SW480 (cell line): Measurements from ENCODE around the gene HOXB8.

Experiments used
- DNase-seq: peaks from one replicate; pipeline ENCODE4 v3.0.0-alpha.2; 2016; ENCODE audit warnings: low spot score

The HOXB8 gene

DNA sequence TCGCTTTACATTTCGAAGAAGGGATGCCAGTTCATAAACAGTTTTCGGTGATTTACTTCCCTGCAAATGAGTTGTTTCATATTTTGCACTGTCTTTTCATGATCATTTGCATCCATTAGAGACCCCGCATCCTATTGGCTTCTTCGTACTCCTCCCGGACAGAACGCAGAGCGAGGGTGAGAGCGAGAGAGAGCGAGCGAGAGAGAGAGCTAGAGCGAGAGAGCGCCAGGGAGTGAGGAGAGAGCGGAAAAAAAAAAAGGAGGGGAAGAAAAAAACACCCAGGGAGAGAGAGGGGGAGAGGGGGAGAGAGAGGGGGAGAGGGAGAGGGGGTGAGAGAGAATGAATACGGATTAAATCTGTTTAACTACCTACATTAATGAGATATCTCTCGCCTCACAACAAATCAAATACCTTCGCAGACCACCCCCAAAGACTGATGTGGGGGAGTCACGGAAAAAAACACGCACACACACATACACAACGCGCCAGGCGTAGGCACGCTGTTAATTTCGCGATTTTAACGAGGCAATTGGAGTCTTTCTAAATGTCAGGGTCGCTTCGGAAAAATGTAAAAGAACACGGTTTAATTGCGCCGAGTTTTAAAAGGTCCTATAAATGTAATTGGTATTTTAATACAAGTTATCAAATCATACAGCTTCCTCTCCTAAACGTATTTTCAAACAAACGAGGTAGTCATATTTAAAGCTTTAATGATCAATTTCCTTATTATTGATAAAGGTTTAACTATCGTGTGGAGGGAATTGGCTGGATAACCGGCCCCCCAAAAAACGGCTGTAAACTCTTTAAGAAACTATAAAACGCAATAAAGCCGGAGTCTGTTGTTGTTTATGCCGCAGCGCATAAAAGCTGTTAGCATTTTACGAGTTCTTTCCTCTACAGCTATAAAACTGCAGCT lies at the start of gene HOXB8:
HOXB8 (minus strand) TSS at position 246 of the 916 bp plus-strand sequence. CDS start 588 bp downstream, outside the sequence.
- DNase-seq, result peak; percentile 90

DNA sequence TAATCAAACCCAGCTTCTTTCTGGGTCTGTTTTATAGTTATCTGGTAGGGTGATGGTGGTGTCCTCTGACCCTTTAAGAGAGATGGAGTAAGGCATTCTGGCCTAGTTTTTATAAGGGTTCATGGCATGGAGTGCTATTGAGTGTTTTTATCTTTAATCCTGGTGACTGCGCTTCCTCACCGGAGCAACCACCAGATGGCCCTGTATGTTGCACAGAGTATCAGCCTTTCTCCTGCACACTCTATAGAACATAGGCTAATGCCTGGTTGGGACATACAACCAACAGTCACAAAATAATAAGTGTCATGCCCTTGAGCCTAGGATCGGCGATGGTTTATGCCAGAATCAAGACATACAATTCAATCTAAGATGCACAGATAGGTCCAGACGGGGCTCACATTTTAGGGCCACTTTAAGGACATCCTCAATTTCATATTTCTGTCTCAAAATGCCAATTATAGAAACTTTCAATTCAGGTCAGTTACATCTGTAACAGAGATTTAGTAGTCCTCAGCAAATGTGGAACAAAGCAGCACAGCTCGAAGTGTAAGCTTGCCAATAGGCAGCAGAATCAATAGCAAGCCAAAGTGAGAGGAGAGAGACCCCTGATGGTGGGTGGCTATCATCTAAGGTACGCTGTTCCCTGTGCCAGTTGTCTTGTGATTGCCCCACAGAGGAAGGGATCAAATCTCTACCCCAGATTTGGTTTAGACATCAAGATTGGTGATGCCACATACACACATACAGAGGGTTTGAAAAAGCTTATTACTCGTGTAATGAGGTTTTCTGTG lies 48.2 kb upstream of the HOXB8 start:
- no peak for DNase-seq

DNA sequence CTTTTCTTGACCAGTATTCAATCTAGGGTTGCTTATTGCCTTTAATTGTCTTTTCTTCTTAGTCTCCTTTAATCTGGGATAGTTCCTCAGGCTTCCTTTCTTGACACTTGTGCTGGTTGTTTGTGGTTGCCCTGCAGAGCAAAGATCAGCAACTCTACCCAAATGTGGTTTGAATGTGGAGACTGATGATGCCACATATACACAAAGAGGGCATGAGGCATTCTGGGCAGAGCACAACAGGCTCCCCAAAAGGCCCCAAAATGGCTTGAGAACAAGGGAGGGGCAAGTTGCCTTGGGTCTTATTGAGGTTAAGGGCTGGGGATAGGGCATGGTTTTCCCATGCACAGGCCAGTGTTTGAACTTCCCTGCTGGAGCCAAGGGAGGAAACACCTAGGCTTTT lies 40.8 kb upstream of the HOXB8 start:
- DNase-seq, result no peak

DNA sequence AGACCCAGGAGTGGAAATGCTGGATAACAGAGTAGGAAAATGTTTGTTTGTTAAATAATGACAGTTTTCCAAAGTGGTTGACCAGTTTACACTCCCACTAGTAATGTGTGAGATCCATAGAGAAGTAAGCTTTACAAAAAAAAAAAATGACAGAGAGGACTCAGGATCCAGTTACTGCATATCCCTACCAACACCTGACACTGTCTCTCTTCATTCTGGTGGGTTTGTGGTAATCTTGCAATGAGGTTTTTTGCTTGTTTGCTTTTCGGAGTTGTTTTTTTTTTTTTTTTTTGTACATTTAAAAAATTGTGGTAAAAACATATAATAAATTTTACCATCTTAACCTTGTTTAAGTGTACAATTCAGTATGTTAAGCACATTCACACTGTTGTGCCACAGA lies 34.6 kb upstream of the HOXB8 start:
- no peak for DNase-seq

DNA sequence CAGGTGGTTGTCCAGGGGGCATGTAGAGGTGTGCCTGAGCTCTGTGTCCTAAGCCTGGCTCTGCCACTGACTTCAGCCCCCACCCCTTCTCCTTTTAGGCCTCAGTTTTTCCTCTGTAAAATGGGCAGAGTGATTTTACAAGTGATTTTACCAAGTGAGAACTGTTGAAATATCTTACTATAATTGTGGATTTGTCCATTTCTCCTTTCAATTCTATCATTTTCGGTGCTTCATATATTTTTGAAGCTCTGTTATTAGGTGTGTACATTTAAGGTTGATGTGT lies 32.8 kb upstream of the HOXB8 start:
- no peak for DNase-seq

DNA sequence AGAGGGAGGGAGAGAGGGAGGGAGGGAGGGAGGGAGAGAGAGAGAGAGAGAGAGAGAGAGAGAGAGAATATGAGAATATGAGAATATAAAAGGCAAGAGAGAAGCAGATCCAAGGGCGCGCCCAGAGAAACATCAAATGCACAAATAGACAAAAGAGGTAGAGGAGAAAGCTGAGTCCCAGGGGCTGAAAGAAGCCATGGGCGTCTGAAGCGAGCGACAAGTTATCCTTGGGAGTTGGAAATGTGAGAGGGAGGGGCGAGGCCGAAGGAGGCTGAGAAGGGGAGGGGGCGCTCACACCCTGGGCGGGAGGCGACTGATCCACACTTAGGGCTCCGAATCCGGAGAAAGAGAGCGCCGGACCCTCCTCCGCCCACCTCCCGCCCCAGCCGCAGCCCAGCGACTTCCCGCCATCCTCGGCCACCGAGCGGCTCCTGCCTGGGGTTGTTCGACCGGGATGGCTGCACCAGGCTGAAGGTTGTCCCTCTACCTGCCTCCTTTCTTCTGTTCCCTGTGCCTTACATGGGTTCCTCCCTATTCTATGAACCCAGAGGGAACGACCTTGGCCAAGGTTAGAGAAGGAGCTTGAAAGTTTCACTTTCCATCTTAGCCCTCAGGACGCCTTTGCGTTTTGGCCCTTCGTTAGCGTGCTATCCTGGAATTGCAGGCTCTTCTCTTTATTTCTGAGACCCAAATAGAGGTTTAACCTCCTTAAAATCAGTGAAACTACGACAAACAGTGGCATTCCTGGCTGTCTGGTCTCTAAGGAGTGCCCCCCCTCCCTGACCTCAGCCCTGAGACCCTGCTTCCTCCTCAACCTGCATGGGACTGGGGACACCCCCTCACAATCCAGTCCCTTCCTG lies 32.2 kb upstream of the HOXB8 start:
- DNase-seq, result peak; percentile 74

DNA sequence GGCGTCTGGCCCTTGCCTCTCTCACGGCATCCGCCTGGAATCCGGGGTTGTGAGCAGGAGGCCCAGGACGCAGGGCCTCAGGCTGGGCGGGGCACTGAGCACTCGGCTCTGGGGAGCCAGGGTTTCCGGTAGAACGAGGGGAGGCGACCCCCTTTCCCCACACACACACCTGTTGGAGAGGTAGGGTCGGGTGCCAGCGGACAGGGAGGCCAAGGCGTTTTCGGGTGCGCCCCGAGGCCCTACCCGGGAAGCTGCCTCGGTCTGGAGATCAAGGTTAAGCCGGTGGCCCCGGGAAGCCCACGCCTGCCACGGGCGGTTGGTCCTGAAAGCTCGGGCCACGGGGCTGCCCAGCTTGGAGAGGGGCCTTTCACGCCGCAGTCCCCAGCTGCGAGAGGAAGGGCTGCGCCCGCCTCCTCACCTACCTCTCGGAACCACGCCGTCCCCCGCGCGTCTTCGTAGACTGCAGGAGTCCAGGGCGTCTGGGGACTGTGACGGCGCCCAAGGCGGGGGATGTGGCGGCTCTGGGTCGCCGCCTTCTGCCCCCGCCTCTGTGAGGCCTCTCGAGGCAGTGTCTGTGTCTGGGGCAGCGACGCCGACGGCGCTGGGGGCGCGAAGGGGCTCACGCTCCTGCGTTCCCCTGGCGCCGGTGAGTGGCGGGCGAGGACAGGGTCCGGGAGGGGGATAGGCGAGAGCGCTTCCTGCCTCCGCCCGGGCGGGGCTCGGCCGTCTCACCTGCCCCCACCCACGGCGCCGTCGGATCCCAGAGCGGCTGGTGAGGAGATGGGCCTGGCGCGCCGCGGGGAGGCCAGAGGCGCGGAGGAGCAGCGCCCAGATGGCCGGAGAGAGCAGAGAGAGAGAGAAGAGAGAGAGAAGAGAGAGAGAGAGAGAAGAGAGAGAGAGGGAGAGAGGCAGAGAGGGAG lies 31.4 kb upstream of the HOXB8 start:
- peak; percentile 71 for DNase-seq

DNA sequence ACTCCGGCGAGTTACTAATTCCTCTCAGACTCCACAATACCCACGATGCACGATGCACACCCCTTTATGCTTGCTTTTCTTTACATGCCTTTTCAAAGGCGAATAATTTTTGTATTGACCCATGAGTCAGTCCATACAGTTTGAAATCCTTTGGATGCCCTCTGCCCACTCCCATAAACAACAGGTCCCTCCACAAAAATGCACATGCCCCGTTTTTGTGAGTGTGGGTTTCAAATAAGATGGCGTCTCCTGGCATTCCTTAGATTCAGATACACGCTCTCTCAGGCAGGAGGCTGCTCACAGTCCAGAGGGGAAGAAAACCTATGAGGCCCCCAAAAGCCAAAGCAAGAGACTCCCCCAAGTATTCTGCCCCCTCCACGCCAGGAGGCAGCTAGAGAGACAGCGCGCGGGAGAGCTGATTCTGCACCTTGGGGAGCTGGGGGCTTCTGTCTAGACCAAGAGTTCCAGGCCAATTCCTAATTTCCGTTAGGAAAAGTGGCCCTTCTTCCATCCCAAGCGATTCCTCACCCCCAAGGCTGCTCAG lies 30.6 kb upstream of the HOXB8 start:
- peak; percentile 18 for DNase-seq

DNA sequence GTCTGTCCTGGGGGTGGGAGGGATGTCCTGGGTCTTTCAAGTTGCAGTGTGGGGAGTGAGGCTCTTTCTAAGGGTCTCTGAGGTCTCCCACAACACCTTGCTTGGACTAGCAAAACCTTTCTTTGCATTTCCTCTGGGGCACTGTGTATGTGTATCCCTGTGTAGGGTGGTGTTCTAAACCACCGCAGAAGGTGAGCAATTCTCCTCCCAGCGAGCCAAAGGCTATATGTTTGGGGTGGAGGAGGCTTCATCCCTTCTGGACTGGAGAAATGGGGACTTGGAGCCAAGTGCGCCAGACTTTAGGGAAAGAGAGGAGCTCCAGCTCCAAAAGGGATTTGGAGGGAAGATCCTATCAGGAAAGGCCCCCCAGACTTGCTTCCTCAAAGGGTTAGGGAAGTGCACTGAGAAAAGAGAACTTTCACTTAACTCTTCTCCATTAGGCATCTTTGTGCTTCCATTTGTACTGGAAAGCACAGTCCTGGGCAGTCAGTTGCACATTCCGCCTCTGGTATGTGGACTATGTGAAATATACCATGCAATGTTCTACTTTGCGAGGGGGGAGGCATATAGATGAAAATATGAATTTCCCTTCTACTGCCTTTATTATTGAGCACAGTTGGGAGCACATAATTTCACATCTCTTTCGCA lies 29.9 kb upstream of the HOXB8 start:
- no peak for DNase-seq

DNA sequence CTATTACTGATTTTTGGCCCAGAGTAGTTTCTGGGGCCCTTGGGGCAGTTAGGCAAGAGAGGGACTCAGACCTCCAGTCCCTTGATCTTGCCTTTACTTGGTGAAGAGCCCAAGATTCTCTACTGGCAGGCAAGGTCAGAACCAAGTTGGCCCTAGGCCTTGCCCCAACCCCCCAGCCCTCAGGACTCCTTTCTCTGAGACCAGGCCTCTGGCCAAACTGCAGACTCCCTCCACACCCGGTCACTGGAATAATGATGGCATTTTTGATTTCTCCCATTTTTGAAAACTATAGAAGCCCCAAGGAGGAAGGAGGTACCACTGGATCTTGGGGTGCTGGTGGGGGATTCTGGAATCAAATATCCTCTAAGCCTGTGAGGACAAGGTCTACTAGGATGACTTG lies 29.1 kb upstream of the HOXB8 start:
- no peak for DNase-seq

DNA sequence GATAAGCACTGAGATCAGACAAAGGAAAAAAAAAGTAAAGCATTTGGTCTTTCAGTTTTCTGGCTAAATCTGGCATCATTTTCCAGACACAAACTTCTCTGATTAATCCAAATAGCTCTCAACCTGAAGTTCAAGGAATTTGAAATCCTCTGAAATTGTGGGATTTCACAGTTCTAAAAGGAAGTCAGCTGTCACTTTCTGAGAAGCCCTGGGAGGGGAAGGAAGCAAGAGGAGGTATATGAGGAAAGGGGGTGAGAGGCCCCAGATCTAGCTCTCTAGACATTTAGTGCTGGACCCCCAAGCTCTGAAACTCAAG lies 28.6 kb upstream of the HOXB8 start:
- DNase-seq, result no peak

DNA sequence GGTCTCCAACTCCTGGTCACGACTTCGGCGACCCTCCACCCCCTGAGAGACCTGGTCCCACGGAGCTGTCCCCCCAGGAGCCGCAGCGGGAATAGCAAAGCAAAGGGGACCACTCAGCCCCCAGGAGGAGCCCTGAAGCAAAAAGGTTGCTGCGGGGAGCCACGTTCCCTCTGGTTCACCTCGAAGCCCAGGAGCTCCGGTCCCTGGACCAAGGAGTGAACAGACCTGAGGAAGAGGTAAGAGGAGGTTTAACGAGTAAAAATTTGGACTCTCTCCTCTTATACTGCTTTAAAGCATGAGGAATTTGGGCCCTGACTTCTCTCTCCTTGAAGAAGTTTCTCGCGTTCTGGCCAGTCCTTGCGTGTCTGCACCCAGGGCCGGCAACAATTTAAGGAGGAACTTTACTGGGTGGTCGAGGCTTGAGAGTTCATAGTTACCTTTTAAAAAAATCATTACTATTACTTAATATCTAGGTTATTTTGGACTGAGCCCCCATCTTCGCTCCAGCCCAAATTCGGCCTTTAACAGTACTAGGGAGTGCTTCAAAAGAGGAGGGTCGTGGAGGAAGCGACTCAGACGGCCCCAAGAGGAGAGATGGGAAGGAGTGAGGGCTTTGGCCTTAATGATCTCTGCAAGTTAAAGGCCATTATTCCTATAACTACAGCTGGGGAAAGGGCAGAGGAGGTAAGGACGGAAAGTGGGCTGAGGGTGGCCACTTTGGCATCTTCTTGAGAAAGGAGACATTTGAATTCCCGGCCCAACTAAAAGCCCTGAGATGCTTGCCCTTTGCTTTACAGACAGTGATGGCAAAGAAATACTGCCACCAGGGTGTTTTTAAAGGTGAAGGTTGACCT lies 28.0 kb upstream of the HOXB8 start:
- no peak for DNase-seq

DNA sequence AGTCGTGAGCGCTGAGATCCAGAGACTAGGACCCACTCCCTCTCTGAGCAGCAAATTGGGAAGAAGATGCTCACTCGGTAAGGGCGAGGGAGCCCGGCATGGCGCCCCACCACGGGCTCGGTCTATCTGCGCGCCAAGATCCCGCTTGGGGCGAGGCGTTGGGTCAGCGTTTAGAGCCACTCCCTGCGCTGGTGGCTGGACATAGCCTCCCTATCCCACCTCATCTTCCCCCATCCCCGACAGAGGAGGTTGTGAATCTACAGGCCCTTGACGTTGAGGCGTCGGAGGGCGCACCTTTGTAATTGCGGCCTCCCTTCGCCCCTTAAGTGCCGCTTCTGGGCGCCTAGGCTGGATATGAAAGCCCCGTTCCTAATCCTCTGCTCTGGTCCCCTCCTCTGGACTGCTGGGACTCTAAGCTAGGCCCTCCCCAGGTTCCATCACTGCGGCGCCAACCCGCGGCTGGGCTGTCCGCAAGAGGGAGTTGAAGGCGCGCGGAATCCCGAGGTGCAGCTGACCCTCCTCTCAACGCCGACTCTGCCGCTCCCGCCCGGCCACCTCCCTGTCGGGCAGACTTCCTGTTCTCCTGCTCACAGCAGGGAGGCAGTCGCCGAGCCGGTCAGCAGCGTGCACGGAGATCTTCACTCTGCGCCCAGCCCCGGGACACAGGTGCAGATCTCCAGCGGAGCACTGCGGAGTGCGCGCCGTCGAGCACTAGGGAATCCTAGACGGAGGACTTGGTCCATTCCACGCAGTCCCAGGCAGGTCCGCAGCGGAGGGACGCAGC lies 27.2 kb upstream of the HOXB8 start:
- no peak for DNase-seq

DNA sequence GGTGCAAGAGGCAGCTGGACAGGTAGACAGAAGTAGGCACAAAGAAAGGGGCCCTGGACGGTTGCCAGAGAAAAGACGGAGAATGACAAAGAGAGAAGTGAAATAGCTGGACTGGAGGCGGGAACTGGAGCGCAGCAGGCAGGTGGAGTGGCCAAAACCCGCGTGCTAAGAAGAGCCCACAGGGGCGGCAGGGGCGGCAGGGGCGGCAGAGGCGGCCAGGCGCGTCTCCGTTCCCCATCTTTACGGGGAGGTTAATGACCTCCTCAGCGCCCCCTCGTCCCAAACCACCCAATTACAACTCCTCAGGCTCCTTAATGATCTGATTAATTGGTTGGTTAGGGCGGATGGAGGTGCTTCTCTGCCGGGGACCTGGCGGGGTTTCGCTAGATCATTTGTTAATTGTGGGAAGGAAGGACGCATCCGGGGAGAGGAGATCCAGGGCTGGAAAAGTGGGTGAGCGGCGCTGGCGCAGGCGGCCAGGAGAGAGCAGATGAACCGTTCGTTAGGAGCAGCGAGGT lies 26.5 kb upstream of the HOXB8 start:
- DNase-seq, result no peak

DNA sequence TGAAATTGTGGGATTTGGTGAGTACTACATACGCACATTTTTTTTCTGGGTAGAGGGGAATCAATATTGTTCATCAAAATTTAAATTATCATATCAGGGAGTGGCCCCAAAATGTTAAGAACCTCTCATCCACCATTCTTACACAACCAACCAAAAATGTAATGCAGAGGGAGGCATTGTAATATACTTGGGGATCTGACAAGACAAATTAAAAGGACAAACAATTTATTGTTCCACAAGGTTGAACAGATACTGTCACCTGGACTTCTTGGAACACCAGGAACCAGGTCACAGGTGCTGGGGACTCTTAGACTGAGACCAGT lies 25.7 kb upstream of the HOXB8 start:
- no peak for DNase-seq

DNA sequence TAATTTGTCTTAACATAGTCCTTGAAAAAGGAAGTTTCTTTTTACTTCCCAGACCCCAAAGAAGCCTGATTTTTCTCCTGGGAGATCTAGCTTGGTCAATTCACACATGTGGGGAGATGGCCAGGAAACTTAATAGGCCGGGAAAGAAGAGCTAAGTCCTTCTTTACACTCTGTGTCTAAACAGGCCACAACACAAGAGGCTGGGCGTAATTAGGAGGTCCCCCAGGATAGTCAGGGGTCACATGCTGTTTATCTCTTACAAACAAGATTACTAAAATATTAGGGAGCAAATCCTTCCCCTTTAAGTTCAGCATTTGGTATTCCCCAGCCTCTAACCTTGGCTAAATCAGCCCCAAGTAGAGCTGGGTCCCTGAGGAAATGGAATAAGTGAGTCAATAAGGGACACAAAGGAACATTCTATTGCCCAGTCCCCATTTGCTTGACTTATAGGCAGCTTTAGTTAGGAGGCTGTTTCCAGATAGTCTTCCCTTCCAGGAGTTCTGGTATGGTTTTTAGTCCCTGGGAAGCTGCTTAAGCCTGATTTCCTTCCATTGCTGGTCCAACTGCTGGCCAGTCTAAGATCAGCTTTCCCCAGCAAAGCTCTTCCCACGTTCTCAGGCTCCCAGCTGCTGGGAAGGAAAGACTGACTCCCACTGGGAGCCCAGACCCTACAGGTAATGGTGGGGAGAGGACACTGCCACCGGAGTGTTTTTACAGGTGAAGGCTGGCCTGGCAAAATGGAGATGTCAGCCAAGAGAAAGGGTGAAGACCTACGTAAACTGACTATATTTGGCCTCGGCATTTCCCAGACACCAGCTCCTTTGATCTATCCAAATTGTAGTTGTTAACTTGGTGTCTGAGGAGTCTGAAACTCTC lies 25.1 kb upstream of the HOXB8 start:
- DNase-seq, result no peak

DNA sequence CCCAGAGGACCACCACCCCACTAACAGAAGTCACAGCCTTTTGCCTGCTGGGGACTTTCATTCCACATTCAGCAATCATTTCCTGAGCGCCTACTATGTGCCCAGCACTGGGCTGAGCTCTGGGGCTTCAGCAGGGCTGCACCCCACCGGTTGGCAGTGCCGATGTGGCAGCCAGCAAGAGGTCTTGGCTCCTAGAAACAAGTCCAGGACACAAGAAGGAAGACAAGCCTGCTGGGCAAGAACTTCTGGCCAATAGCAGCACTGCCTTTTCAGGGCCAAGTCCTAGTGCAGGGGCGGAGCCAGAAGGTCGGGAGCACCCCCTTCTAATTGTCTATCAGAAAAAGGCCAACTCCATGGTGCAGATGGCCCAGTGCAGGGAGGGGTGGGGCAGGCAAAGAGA lies 24.0 kb upstream of the HOXB8 start:
- DNase-seq, result no peak
